Neuronal stem cell (in vitro differentiated cells): ENCODE results near the gene PARP1.
A peak's percentile ranks its signal among the peaks of the same experiment; 100 is the strongest.

Experiments used
- DNase-seq: peaks from one replicate; pipeline ENCODE4 v3.0.0-alpha.2; 2013; ENCODE audit warnings: low spot score
- H2AFZ ChIP-seq: one replicate; pipeline ENCODE4 v1.6.1; 2013; ENCODE audit warnings: mild to moderate bottlenecking, low read length, inconsistent platforms
- H2AK5ac ChIP-seq: 2 replicates; pipeline ENCODE4 v1.6.1; 2013; ENCODE audit warnings: low read depth, mild to moderate bottlenecking, inconsistent platforms, low read length, moderate library complexity, mixed read lengths
- H2BK120ac ChIP-seq: 2 replicates; pipeline ENCODE4 v1.6.1; 2013; ENCODE audit warnings: low read depth, mild to moderate bottlenecking, inconsistent platforms, low read length, moderate library complexity, mixed read lengths
- H2BK12ac ChIP-seq: one replicate; pipeline ENCODE4 v1.6.1; 2013; ENCODE audit warnings: low read length, inconsistent platforms
- H2BK15ac ChIP-seq: 2 replicates; pipeline ENCODE4 v1.6.1; 2013; ENCODE audit warnings: mild to moderate bottlenecking, low read length, inconsistent platforms, mixed read lengths
- H2BK5ac ChIP-seq: one replicate; pipeline ENCODE4 v1.6.1; 2013; ENCODE audit warnings: inconsistent platforms, mild to moderate bottlenecking, low read length, moderate library complexity
- H3K14ac ChIP-seq: one replicate; pipeline ENCODE4 v1.6.1; 2013; ENCODE audit warnings: low read length, inconsistent platforms
- H3K18ac ChIP-seq: 2 replicates; pipeline ENCODE4 v1.6.1; 2013; ENCODE audit warnings: low read length, inconsistent platforms
- H3K23ac ChIP-seq: 2 replicates; pipeline ENCODE4 v1.6.1; 2013; ENCODE audit warnings: low read depth, mild to moderate bottlenecking, mixed read lengths, low read length, inconsistent platforms; ENCODE audit not compliant: poor library complexity
- H3K27ac ChIP-seq: replicated peaks from 3 replicates; pipeline ENCODE4 v1.5.1; 2013; ENCODE audit warnings: low read length, inconsistent platforms
- H3K27me3 ChIP-seq, 3 experiments: 2 replicates each; pipeline ENCODE4 v1.6.1; 2013; ENCODE audit warnings: low read length in 3 of 3, mild to moderate bottlenecking in 2 of 3, inconsistent platforms in 1 of 3, low read depth in 1 of 3, mixed read lengths in 1 of 3, moderate library complexity in 1 of 3; ENCODE audit not compliant: control insufficient read depth in 3 of 3, insufficient read depth in 3 of 3
- H3K36me3 ChIP-seq, 2 donors: replicated peaks in 1 of 2; 2 replicates each; pipeline ENCODE4 v1.6.1; 2013; ENCODE audit warnings: low read length in 2 of 2; ENCODE audit not compliant: control insufficient read depth in 2 of 2, insufficient read depth in 2 of 2
- H3K4ac ChIP-seq: 2 replicates; pipeline ENCODE4 v1.6.1; 2013; ENCODE audit warnings: inconsistent platforms, mild to moderate bottlenecking, low read length, moderate library complexity
- H3K4me1 ChIP-seq, 2 donors: 1 replicate in 1 of 2; 2 replicates in 1 of 2; pipeline ENCODE4 v1.6.1; 2013; ENCODE audit warnings: low read length in 2 of 2, low read depth in 1 of 2; ENCODE audit not compliant: control insufficient read depth in 2 of 2, insufficient read depth in 1 of 2
- H3K4me2 ChIP-seq: one replicate; pipeline ENCODE4 v1.6.1; 2013; ENCODE audit warnings: mild to moderate bottlenecking, low read length, inconsistent platforms; ENCODE audit not compliant: insufficient read depth, poor library complexity, severe bottlenecking
- H3K4me3 ChIP-seq, 2 donors: 2 replicates each; pipeline ENCODE4 v1.5.1; 2013; ENCODE audit warnings: low read length in 2 of 2, mild to moderate bottlenecking in 2 of 2, inconsistent platforms in 1 of 2, moderate library complexity in 1 of 2
- H3K79me1 ChIP-seq: one replicate; pipeline ENCODE4 v1.6.1; 2013; ENCODE audit warnings: low read depth, mild to moderate bottlenecking, inconsistent platforms, low read length, moderate library complexity
- H3K9ac ChIP-seq: one replicate; pipeline ENCODE4 v1.6.1; 2013; ENCODE audit warnings: mild to moderate bottlenecking, low read depth, low read length, inconsistent platforms; ENCODE audit not compliant: poor library complexity
- H3K9me3 ChIP-seq, 2 donors: replicated peaks in 1 of 2; 2 replicates each; pipeline versions ENCODE3 to v1.6.1; 2013; ENCODE audit warnings: low read length in 2 of 2, mild to moderate bottlenecking in 2 of 2, inconsistent platforms in 1 of 2, low read depth in 1 of 2, mixed read lengths in 1 of 2, moderate library complexity in 1 of 2; ENCODE audit not compliant: control insufficient read depth in 2 of 2, insufficient read depth in 1 of 2
- H4K8ac ChIP-seq: one replicate; pipeline ENCODE4 v1.6.1; 2013; ENCODE audit warnings: low read depth, mild to moderate bottlenecking, inconsistent platforms, low read length, moderate library complexity
- H4K91ac ChIP-seq: one replicate; pipeline ENCODE4 v1.6.1; 2013; ENCODE audit warnings: low read length, low read depth, mild to moderate bottlenecking, inconsistent platforms; ENCODE audit not compliant: poor library complexity
- WGBS, 2 donors: extraction: QIAGEN DNeasy Blood & Tissue Kit; methylation state at CpG; one replicate each; pipeline ENCODE4 v1.1.7; 2013; ENCODE audit warnings: missing lambda C conversion rate in 2 of 2, mixed read lengths in 1 of 2; ENCODE audit not compliant: insufficient read length in 2 of 2, insufficient replicate concordance in 1 of 2; ENCODE audit errors: extremely low coverage in 2 of 2; 5-methylcytosine and 5-hydroxymethylcytosine counted together

PARP1 gene

GRCh38 chr1:226441629-226442028, 33.7 kb upstream of the PARP1 start:
- Histone ChIP-seq H4K8ac (no peak overlapping the region), H3K79me1 (no peaks in the 10 kb centered on the region), H3K18ac (peak overlapping the region; percentile 46), H2BK5ac (no peak overlapping the region), H3K4me2 (no peak overlapping the region), H2BK120ac (no peak overlapping the region), H3K4me1 (peaks cover 0 to 2% of the 10 kb centered on the region in 2 donors), H3K27ac (no peak overlapping the region), H3K4ac (no peak overlapping the region), H2AK5ac (no peak overlapping the region), H3K9ac (no peak overlapping the region), H3K36me3 (no peaks in the 10 kb centered on the region), H4K91ac (no peak overlapping the region), H3K9me3 (peaks cover 0 to 2% of the 10 kb centered on the region in 2 donors), H3K4me3 (no peak overlapping the region), H2BK15ac (no peak overlapping the region), H3K23ac (no peak overlapping the region), H2AFZ (no peak overlapping the region), H2BK12ac (no peak overlapping the region), H3K14ac (no peak overlapping the region), H3K27me3 (peaks cover 0 to 6% (median 3%) of the 10 kb centered on the region in 3 experiments)
- no CpG with 5 or more reads among the region's 6 CpGs for WGBS, 2 donors
- DNase-seq = no peak

DNA sequence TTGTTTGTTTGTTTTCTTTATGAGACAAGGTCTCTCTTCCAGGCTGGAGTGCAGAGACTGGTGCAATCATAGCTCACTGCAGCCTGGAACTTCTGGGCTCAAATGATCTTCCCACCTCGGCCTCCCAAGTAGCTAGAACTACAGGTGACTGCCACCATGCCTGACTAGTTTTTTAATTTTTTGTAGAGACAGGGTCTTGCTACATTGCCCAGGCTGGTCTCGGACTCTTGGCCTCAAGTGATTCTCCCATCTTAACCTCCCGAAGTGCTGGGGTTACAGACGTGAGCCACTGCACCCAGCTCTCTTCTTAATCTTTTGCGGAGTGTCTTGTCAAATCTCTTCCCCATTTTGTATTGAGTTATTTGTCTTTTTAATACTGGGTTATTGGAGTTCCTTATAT, 32.6 kb upstream of the PARP1 start:
- H3K4ac ChIP-seq = no peak overlapping the region
- H3K4me2 ChIP-seq = no peak overlapping the region
- peaks cover 0 to 2% of the 10 kb centered on the region in 2 donors for H3K4me1 ChIP-seq
- H3K9me3 ChIP-seq = peaks cover 0 to 2% of the 10 kb centered on the region in 2 donors
- no peak overlapping the region for H2BK12ac ChIP-seq
- no peak for DNase-seq
- H2BK5ac ChIP-seq = no peak overlapping the region
- no peak overlapping the region for H3K9ac ChIP-seq
- H2BK120ac ChIP-seq = no peak overlapping the region
- no peak overlapping the region for H4K91ac ChIP-seq
- no peak overlapping the region for H2AK5ac ChIP-seq
- H3K14ac ChIP-seq = no peak overlapping the region
- H3K27ac ChIP-seq = no peak overlapping the region
- H3K79me1 ChIP-seq = no peaks in the 10 kb centered on the region
- no CpG with 5 or more reads among the region's 5 CpGs for WGBS, 2 donors
- H2AFZ ChIP-seq = no peak overlapping the region
- no peak overlapping the region for H3K18ac ChIP-seq
- H3K36me3 ChIP-seq = no peaks in the 10 kb centered on the region
- no peak overlapping the region for H2BK15ac ChIP-seq
- H3K23ac ChIP-seq = no peak overlapping the region
- no peak overlapping the region for H3K4me3 ChIP-seq
- peaks cover 0 to 10% (median 3%) of the 10 kb centered on the region in 3 experiments for H3K27me3 ChIP-seq
- no peak overlapping the region for H4K8ac ChIP-seq

GRCh38 chr1:226438007-226438406, 30.1 kb upstream of the PARP1 start:
- H3K9ac ChIP-seq = no peak overlapping the region
- no peak overlapping the region for H2BK120ac ChIP-seq
- peaks cover 0 to 2% of the 10 kb centered on the region in 2 donors for H3K9me3 ChIP-seq

GRCh38 chr1:226436855-226437491, 29.1 kb upstream of the PARP1 start:
- H2BK120ac ChIP-seq = no peak overlapping the region
- H4K8ac ChIP-seq = no peak overlapping the region
- H2AK5ac ChIP-seq = no peak overlapping the region
- H3K23ac ChIP-seq = no peak overlapping the region
- no peak overlapping the region for H4K91ac ChIP-seq
- no peak overlapping the region for H2BK5ac ChIP-seq
- no peak overlapping the region for H3K4me3 ChIP-seq
- peaks cover 0 to 2% of the 10 kb centered on the region in 2 donors for H3K4me1 ChIP-seq
- no peak overlapping the region for H3K14ac ChIP-seq
- H3K79me1 ChIP-seq = no peaks in the 10 kb centered on the region
- H3K27me3 ChIP-seq = peaks cover 0 to 19% (median 3%) of the 10 kb centered on the region in 3 experiments
- no peak overlapping the region for H2AFZ ChIP-seq
- H3K4ac ChIP-seq = no peak overlapping the region
- H3K4me2 ChIP-seq = no peak overlapping the region
- peaks cover 0 to 2% of the 10 kb centered on the region in 2 donors for H3K9me3 ChIP-seq
- no CpG with 5 or more reads among the region's 8 CpGs for WGBS, 2 donors
- H2BK15ac ChIP-seq = no peak overlapping the region
- H3K36me3 ChIP-seq = no peaks in the 10 kb centered on the region
- H2BK12ac ChIP-seq = no peak overlapping the region
- no peak overlapping the region for H3K9ac ChIP-seq
- H3K27ac ChIP-seq = no peak overlapping the region
- DNase-seq = no peak
- H3K18ac ChIP-seq = peak overlapping the region; percentile 11

More at GRCh38 chr1:226438007-226438406, 30.1 kb upstream of the PARP1 start:
- Histone ChIP-seq H3K23ac (no peak overlapping the region), H3K4me2 (no peak overlapping the region), H2AFZ (no peak overlapping the region), H2AK5ac (no peak overlapping the region), H2BK15ac (no peak overlapping the region), H3K4me1 (no peaks in the 10 kb centered on the region), H3K18ac (no peak overlapping the region), H3K4me3 (no peak overlapping the region), H3K4ac (no peak overlapping the region), H4K91ac (no peak overlapping the region), H3K27ac (no peak overlapping the region), H3K14ac (no peak overlapping the region), H2BK5ac (no peak overlapping the region), H3K36me3 (no peaks in the 10 kb centered on the region), H2BK12ac (no peak overlapping the region), H4K8ac (no peak overlapping the region), H3K79me1 (no peaks in the 10 kb centered on the region), H3K27me3 (peaks cover 0 to 16% (median 3%) of the 10 kb centered on the region in 3 experiments)
- DNase-seq = no peak
- WGBS, 2 donors = no CpG with 5 or more reads among the region's 2 CpGs
